Omental fat pad (tissue), 4 donors: ENCODE data around the gene SNX3. TPM values are rescaled to one million over a fixed set of nuclear protein-coding genes. Genes with fewer than 3 reads are reported as not detected.

ENCODE experiments used
- ATAC-seq: fragments of 150-250 bp; one replicate; pipeline ENCODE4 v1.9.1; 2016; ENCODE audit warnings: mild to moderate bottlenecking, moderate library complexity; ENCODE audit not compliant: low FRiP score
- DNase-seq: peaks from one replicate; pipeline ENCODE4 v3.0.0-alpha.2; 2019; ENCODE audit warnings: low spot score
- CTCF ChIP-seq, 3 donors: fragments of 450-650 bp; IDR thresholded peaks; one replicate each; pipeline ENCODE4 v1.5.1; 2016 to 2017; ENCODE audit warnings: antibody characterized with exemption in 3 of 3, mild to moderate bottlenecking in 3 of 3, moderate library complexity in 2 of 3
- small RNA-seq: library from RNA; depleted of rRNA; stranded (forward); fragments of <200 nt; gene quantifications from one replicate; pipeline ENCODE3, GENCODE V24; 2016
- total RNA-seq, 4 donors: library from RNA; depleted of rRNA; stranded (reverse); fragments of >200 nt; gene quantifications; one replicate each; pipeline ENCODE4 v1.1.0, GENCODE V29; 2016

The SNX3 gene
- total RNA-seq, 4 donors from 2014 or later, result 136 to 245 (median 202) TPM

GRCh38 chr6:108163644-108164542 is 96.9 kb downstream of the SNX3 start:
- DNase-seq (no peak), ATAC-seq (no peak)
- TF ChIP-seq CTCF (IDR thresholded peaks at IDR 0.05), result no peak

GRCh38 chr6:108163267-108163643 is 97.6 kb downstream of the SNX3 start:
- no peak for TF ChIP-seq CTCF (IDR thresholded peaks at IDR 0.05)
- no peak for ATAC-seq
- no peak for DNase-seq

- ATAC-seq (no peak), DNase-seq (no peak)
- no peak for TF ChIP-seq CTCF (IDR thresholded peaks at IDR 0.05)
Measured at GRCh38 chr6:108161724-108162282, 99.0 kb downstream of the SNX3 start.

Small RNAs within 50 kb of the gene (small RNA-seq; reads per million reads assigned to genes)
- gene RNA5SP212 (not detected), gene RNU6-1144P (not detected), gene Z98742.2 (not detected)

Other genes with a start within 250 kb of the SNX3 start
- 10 to 100 TPM; 38.5 to 53.4 (median 43.1) TPM for gene OSTM1, start 186.3 kb downstream of the SNX3 start, total RNA-seq
- not detected for gene NR2E1, start 95.0 kb downstream of the SNX3 start, total RNA-seq
- 1 to 10 TPM; 1.8 to 4.3 (median 2.6) TPM for gene AFG1L, start 34.0 kb upstream of the SNX3 start, total RNA-seq